HG03097 (cell line): ENCODE measurements around the gene MAGED2.
A peak's percentile ranks its signal among the peaks of the same experiment; 100 is the strongest.
"Not testable (repeated sequence)": the region's sequence is repeated elsewhere in the genome, so short reads cannot be mapped to it uniquely, and the experiment has no call there.

Experiments
- ATAC-seq: cut with Tn5 transposase; IDR thresholded peaks from one replicate; pipeline ENCODE4 v1.9.1; 2021; ENCODE audit not compliant: unreplicated experiment, low FRiP score

The MAGED2 gene, protein sequence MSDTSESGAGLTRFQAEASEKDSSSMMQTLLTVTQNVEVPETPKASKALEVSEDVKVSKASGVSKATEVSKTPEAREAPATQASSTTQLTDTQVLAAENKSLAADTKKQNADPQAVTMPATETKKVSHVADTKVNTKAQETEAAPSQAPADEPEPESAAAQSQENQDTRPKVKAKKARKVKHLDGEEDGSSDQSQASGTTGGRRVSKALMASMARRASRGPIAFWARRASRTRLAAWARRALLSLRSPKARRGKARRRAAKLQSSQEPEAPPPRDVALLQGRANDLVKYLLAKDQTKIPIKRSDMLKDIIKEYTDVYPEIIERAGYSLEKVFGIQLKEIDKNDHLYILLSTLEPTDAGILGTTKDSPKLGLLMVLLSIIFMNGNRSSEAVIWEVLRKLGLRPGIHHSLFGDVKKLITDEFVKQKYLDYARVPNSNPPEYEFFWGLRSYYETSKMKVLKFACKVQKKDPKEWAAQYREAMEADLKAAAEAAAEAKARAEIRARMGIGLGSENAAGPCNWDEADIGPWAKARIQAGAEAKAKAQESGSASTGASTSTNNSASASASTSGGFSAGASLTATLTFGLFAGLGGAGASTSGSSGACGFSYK

DNA sequence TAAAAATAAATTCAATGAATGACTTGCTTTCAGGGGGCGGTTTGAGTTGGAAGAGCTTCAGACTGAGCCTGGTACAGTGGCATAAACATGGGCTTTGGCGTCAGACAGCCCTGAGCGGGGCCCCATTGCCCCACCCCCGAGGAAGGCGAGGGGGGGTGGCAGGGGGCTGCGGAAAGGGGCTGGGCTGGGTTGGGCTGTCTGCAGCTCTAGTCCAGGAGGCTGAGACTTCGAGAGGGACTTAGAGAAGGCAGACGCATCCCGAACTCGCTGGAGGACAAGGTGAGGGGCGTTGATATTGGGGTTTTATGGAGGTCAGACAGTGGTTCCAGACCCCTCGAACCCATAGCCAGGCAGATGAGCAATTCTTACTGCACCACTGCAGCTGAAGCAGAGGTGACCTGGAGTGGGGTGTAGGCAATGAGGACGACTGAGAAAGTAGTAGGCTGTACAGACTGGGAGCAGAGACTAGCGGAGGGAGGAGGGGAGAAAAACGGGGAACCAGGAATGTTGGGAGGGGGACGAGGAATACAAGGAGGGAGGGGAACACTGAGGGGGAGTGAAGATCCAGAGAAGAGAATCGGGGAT, at the start of gene MAGED2:
MAGED2 (plus strand) TSS at position 222 of the 585 bp plus-strand sequence. CDS start 1,587 bp downstream, outside the sequence.
- ATAC-seq = no peak

DNA sequence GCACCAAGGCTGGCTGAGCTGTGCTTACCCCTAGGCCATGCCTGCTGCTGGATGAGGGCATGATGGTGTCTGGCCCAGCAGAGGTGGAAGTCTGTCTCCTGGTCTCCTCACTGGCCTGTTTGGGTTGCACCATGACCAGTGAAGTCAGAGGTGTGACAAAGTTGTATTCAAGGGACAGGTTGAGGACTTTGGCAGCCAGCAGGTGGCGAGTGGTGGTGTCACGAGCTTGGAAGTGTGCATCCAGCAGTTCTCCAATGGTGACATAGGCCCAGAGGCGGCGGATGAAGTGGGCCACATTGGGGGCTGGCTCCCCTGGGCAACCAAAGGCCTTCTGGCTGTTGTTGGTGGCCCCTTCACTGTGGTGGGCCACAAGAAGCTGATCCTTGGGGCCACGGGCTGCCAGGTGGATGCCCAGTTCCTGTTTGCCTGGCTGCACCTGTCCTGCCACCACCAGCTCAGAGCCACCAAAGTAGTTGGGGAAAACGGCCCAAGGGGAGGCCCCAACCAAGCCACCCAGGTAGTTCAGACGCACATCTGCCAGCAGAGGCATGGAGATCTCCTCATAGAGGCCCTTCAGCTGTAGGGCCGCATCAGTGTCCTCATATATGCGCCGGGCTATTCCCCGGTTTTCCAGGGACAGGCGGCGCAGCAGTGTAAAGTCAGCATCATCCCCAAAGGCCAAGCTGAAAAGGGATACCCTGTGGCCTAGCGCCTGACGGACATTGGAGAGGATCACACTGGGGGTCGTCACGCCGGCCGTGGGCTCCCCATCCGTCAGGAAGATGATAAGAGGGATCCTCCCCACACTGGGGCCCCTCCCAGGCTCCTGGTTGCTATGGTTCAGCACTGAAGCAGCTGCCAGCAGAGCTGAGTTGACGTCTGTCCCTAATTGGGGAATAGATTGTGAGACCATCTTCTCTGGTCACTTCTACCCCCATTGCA, 49.2 kb upstream of the MAGED2 start:
- no peak for ATAC-seq

DNA sequence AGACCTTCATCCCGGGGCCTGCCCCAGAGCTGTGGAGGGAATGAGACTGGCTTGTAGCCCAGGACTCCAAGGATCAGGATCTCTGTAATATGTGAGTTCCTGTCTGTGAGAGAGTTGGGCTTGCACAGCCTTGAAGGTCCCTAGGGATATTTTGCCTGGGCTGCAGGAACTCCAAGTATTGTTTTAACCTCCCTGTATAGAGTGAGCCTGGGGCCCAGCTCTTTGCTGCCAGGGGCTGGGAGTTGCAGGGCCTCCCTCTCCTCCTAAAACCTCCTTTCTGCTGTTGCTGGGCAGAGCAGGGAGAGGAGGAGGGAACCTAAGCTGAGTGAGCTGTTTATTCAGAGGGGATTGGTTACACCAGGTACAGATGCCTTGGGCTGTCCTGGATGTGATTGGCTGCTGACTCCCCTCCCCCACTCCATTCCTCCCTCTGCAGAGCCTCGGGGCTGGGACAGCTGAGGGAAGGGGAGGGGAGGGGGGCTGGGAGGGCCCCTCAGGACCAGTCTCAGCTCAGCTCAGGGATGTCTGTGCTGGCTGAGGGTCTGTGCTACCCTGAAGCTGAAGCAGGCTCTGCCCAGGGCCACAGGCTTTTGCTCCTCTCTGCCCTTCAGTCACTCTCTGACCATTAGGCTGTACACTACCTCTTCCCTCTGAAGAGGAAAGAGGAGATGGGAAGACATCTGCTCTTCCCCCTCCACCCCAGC, 33.0 kb upstream of the MAGED2 start:
- ATAC-seq = not testable (repeated sequence)

DNA sequence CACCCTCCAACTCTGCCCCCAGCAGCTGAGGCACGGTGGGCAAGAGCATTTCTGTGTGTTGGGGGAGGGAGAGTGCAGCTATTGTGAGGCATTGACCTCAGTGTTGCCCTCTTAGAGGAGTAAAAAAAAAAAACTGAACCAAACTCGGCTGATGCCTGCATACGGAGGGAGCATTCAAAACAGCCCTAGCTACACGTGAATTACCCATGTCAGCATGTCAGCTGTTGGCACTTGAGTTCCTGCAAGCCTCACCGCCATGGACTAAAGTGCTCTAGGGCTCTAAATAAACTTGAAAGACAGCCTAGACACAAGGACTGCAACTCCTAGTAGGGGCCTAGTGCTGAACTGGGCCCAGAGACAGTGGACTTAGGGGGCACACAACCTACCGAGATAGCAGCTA, 31.5 kb upstream of the MAGED2 start:
- no peak for ATAC-seq

DNA sequence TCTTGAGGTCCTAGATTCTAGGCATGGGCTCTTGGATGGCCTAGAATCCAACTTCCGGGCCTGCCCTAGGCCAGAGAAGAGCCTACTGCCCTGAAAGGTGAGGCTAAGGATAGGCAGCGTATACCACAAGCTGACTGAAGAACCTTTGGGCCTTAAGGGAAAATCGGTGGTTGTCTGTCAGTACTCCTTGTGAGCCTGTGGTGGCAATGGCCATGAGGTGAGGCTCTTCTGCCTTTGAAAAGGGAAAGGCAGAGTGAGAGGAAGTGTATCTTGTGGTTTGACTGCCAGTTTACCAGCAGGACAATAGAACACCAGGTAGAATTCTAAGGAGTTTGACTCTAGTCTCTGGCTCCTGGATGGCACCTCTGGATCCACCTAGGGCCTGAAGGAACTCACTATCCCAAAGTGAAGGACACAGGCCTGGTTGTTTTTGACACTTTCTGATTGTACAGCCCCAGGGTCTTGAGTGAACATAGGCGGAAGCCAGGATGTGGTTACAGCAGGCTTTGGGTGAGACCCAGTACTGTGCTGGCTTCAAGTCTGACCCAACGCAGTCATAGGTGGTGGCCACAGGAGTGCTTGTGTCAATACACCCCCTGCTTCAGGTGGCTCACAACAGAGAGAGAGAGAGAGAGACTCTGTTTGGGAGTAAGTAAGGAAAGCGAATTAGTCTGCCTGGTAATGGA, 30.4 kb upstream of the MAGED2 start:
- no peak for ATAC-seq

DNA sequence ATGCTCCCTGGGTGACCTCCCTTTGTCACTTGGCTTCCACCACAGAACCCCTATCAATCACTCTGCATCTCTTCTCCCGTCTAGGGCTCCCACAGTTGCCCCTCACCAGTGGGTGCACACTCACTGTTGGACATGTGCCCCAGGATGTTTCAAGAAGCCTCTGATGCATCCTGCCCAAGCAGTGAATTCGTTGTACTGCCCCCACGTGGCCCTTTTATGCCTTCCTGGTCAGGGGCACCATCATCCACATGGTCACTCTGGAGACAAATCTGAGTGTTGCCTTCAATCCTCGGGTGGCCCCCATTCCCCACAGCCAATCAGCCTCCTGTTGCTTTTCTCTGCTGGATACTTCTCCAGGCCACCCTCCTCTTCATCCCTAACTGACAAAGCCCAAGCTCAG, 21.6 kb upstream of the MAGED2 start:
- no peak for ATAC-seq

DNA sequence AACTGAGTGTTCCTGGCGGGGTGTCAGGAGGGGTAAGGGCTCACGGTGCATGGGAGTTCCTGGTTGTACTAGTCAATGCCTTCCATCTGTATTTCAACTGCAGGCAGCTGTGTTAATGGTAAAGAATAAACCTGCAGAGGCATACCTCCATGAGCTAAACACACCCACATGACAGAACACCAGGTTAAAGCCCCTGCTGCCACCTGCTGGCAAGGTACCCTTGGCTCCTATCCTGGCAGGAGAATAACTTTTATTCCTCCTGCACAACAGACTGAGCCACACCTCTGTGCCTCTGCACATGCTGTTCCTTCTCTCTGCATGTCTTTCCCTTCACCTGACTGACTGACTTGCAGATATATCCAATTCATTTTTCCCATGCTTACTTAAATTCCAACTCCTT, 20.6 kb upstream of the MAGED2 start:
- no peak for ATAC-seq

DNA sequence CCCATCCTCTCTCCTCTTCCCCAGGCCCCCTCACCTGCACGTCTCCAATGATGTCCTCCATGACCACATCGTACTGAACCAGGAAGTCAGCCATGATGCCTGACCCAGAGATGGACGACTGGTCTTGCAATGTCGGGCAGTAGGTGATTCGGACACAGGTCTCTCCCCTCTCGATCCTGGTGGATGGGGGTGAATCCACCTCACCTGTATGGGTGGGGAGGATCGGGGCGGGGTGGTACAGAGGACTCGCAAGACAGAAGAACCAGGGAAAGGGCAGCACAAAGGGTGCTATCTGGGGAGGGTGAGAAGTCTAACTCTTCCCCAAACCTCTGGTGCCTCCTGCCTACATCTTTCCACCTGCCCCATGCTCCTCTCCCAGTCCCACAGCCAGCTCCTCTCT, 19.1 kb upstream of the MAGED2 start:
- ATAC-seq = no peak

DNA sequence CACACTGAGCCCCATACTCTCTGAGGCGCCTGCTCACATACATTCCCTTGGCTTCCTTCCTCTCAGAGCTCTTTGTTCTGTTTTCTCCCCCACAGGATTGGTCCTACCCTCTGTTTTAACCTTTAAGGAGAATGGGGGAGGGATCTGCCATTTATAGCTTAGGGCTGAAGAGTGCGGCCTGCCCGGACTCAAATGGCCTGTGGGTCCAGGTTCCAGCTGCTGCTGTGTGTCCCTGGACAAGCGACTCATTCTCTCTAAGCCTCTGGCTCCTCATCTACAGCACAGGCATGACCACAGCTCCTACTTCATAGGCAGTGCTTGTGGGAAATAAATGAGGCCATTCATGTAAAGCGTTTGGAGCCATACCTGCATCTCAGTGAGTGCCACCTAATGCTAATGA, 18.1 kb upstream of the MAGED2 start:
- ATAC-seq = not testable (repeated sequence)

DNA sequence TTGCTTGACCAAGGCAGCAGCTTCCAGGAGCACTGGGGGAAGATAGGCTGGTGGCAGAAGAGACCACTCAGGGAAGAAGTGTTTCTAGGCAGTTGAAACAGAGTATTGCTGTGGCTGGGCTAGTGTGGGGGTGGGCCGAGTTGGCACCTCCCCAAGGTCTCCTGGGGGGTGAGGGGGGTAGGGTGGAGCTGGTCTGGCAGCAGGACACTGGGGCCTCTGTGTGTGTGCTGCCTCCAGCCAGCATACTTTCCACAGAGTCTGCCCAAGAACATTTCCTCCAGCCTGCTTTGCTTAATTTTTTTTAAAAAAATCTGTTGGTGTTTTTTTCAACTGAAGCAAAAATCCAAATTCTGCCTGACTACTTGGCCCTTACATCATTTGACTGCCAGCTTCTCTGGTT, 13.5 kb upstream of the MAGED2 start:
- no peak for ATAC-seq

DNA sequence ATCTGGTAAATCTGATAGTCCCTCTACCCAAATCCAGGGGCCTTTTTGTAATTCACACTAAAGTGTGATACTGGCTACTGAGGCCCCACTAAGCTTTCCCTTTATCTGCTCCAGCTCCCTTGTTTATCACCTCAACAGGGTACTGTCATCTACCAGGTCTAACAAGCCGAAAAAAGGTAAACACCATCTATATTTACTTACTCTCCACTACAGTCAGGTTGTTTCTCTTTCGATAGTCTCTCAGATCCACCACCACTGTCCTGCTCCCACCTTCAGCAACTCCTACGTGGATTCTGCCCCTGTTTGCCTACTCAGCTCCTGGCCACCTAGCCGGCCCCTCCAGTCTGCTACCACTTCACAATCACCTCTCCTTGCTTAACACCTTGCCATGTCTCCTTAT, 12.8 kb upstream of the MAGED2 start:
- no peak for ATAC-seq

DNA sequence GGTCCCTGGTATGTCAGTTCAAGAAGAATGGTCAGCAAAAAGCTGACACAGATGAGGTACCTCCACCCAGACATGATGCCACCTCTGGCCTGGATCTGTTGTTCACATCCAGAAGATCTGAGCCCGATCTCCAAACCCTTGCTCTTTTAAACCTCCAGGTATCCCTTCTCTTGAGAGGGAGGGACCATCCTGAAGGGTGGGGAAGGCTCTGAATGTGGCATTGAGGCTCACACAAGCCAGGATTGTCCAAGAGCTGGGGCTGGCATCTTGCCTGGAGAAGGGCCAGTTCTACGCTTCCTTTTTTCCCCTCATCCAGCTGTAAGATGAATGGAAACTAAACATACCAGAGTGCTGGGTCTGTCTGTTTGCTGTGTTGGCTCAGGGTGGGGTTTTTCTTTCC, 9.4 kb upstream of the MAGED2 start, which contains the start of gene ITIH6:
ITIH6 (minus strand) TSS at position 119 of the 400 bp plus-strand sequence; CDS start at position 74, 45 bp downstream.
- ATAC-seq = no peak

DNA sequence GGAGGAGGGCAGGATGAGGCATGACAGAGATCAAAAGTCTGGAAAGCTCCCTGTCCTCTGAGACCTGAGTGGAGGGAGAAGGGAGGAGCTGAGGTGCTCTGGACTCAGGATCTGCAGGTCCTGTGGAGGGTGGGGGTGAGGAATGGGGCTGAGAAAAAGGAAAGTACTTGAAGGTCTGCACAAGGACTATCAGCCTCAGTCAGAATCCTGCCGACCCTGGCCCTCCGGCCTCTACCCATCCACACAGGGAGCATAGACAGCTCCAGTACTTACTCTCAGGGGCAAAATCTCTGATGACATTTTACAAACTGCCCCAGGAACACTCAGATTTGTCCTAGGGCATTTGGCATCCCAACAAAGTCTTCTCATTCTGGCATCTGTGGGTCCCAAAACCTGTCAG, 8.5 kb upstream of the MAGED2 start:
- no peak for ATAC-seq

DNA sequence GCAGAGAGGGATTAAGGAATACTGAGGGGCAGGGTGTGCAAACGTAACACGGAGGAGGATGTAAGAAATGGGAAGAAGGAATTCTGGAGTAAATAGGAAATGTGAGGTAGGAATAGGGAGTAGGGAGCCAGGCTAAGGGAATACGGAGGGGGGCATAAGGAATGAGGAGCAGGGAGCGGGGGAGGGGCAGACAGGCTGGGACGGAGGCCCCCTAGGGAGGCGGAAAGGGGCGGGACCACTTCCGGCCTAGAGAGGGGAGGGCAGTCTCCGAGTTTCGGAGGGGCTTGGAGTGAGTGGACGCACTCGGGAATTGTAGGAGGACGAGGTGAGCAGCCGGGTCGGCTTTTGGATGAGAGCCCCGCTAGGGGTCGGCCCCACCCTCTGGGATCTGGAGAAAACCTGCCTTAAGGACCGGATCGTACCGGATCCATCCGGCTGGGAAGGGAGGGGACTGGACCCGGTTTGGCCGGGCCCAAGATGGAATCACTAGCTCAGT, 612 bp downstream of the MAGED2 start:
- ATAC-seq = peak; percentile 13

DNA sequence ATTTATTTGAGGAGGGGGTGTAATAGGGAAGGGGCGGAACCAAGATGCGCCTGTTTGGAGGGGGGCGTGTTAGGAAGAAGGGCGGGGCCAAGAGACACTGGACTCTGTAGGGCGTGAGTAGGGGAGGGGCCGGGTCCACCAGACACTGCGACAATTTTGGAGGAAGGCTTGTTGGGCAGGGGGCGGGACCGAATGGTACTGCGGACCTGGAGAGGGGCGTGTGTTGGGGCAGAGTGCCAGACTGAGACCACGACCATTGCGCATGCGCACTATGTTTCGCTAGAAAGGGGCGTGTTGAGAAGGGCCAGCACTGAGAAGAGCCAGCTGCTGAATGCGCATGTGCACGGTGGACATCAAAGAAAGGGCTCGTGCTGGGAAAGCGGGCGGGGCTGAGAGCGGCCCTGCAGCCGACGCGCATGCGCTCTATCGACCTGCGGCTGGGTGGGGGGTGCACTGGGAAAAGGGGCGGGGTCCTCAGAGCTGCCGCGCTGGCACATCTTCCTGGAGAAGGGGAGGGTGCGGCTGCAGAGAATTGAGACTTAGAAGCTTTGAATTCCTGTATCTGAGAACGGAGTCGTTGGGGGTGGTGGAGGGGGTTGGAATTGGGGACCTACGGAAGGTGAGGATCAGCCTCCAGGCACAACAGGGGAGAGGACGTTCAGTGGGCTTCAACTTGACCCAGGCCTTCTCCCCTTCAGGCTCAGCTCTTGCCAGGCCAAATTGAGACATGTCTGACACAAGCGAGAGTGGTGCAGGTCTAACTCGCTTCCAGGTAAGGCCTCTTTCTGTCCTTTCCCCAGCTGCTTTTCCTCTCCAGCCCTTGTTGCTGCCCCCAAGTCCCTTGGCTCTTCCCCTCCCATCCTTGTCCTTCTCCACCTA, 1.3 kb downstream of the MAGED2 start:
- ATAC-seq = peak; percentile 81

DNA sequence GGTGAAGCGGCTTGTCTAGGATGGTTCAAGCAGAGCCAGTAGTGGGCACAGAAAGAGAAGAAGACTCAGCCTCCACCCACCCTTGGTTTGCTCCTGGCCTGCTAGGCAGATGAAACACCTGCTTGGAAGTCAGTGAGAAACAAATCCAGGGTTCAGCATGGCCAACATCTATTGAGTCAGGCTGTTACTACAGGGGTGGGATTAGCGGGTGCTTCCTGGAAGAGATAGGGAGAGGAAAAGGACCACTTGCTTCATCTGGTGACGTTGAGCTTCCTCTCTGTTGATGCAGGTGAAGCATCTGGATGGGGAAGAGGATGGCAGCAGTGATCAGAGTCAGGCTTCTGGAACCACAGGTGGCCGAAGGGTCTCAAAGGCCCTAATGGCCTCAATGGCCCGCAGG, 3.0 kb downstream of the MAGED2 start:
- ATAC-seq = no peak

DNA sequence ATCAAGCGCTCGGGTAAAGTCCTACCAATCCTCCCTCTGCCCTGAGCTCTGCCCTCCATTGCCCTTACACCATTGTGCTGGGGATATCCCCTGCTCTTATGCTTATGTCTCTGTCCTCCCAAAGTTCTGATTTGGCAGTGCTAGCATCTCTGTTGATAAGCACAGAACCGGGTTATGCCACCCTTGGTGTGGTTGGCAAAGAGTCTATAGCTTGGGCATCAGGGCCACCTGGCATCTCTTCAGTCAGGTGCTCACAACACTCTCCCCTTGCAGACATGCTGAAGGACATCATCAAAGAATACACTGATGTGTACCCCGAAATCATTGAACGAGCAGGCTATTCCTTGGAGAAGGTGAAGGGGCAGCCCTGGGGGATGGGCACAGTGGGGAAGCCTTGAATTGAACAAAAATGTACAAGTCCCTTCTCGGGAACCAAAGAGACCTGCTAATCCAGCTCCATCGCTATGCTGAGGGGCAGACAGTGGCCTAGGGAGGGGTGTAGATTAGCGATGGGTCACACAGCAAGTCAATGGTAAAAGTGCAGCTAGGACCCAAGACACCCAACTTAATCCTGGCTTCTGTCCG, 3.8 kb downstream of the MAGED2 start:
- no peak for ATAC-seq

DNA sequence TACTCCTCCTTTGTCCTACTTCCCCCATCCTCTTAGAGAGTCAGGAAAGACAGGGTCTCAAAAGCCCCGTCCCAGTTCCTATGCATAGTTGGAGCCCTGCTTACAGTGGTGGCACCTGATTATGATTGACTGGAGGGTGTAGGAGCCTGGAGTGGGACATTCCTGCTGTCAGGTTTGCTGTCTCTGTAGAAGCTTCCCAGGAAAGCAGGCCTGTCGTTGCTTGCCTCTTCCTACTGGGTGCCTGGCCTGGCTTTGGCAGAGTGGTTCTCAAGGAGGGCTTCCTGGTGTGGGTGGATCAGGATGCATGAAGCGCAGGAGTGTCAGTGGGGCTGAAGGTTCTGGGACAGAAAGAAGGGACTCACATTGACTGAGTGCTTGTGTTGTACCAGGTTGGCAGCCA, 4.8 kb downstream of the MAGED2 start:
- ATAC-seq = no peak
